ENCODE results near the gene TTF2. TPM values are rescaled to one million over a fixed set of nuclear protein-coding genes. Genes with fewer than 3 reads are reported as not detected.

TTF2 gene
- total RNA-seq, 1 donor from 2014 or later: 3.7 TPM

DNA sequence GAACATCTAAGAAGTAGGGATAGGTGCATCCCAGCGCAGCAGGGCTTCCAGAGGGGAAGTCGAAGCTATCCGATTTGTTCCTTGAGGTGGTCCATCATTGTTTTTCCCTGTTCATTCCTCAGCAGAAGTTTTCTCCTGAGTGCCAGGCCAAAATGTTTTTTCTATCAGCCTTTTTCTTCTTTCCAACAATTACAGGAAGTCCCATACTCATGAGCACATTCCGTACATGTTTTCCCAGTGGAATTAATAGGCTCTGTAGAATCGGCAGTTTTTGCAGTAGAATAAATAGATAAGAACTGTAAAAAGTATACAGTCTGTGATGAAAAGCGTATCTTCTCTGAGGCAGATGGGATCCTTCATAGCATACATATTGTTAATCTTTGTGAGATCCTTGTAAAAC is 33.8 kb upstream of the TTF2 start:
- Histone ChIP-seq H3K27me3 (ENCODE audit: control insufficient read depth in 3 of 3, insufficient read depth in 3 of 3, low read length in 3 of 3) (no peaks in the 10 kb centered on the region), H3K9me3 (ENCODE audit: control insufficient read depth in 3 of 3, low read length in 3 of 3) (no peaks in the 10 kb centered on the region), H3K9ac (ENCODE audit: low read depth in 1 of 3, low read length in 3 of 3) (no peak overlapping the region), H3K27ac (ENCODE audit: low read depth, low read length) (no peak overlapping the region), H3K4me1 (ENCODE audit: control insufficient read depth in 3 of 3, insufficient read depth in 3 of 3, low read length in 3 of 3) (peaks cover 0 to 6% (median 0%) of the 10 kb centered on the region in 3 donors), H3K36me3 (ENCODE audit: control insufficient read depth in 3 of 3, insufficient read depth in 3 of 3, low read length in 3 of 3) (no peaks in the 10 kb centered on the region), H3K4me3 (ENCODE audit: low read length in 3 of 3) (no peak overlapping the region)

DNA sequence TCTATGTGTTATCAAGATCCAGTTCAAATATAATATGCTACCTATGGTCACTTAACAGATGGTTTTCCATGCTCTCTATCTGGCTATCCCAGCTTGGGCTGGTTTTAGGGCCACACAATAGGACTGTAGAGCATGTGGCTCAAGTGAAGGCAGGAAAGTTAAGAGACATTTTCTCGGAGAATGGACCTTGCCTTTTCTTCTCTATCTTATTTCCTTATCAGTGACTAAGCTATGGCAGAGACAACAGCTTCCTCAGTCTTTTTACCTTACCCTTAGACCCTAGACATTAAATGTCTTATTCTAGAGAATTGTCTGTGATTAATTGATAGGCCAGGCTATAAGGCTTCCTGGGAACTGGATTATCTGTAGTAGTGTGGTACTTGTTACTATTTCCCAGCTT is 30.4 kb upstream of the TTF2 start:
- no peaks in the 10 kb centered on the region for H3K36me3 ChIP-seq (ENCODE audit: control insufficient read depth in 3 of 3, insufficient read depth in 3 of 3, low read length in 3 of 3)
- H3K9ac ChIP-seq (ENCODE audit: low read depth in 1 of 3, low read length in 3 of 3): no peak overlapping the region
- no peaks in the 10 kb centered on the region for H3K27me3 ChIP-seq (ENCODE audit: control insufficient read depth in 3 of 3, insufficient read depth in 3 of 3, low read length in 3 of 3)
- no peak overlapping the region for H3K4me3 ChIP-seq (ENCODE audit: low read length in 3 of 3)
- peaks cover 0 to 6% (median 0%) of the 10 kb centered on the region in 3 donors for H3K4me1 ChIP-seq (ENCODE audit: control insufficient read depth in 3 of 3, insufficient read depth in 3 of 3, low read length in 3 of 3)
- no peak overlapping the region for H3K27ac ChIP-seq (ENCODE audit: low read depth, low read length)
- H3K9me3 ChIP-seq (ENCODE audit: control insufficient read depth in 3 of 3, low read length in 3 of 3): no peaks in the 10 kb centered on the region

DNA sequence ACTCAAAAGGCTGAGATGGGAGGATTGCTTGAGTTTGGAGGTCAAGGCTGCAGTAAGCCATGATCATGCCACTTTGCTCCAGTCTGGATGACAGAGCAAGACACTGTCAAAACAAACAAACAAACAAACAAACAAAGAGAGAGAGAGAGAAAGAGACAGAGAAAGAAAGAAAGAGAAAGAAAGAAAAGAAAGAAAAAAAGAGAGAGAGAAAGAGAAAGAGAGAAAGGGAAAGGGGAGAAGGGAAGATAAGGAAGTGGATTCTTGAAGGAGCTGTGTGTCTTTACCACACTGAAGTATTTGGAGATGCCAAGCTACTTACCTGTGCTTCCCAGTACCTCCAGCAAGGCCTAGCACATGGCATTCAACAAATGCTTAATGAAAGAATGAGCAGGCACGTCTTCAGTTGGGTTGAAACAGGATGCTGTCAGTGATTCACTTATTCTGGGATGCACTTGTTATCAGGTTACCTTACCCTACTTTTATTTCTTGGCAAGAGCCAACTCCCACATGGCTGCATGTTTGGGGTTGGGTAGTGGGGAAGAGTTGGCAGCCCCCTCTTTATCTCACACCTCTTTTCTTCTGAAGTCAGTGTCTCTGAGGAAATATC is 29.8 kb upstream of the TTF2 start:
- Histone ChIP-seq H3K4me1 (ENCODE audit: control insufficient read depth in 3 of 3, insufficient read depth in 3 of 3, low read length in 3 of 3) (peaks cover 0 to 6% (median 0%) of the 10 kb centered on the region in 3 donors), H3K9ac (ENCODE audit: low read depth in 1 of 3, low read length in 3 of 3) (no peak overlapping the region), H3K4me3 (ENCODE audit: low read length in 3 of 3) (no peak overlapping the region), H3K9me3 (ENCODE audit: control insufficient read depth in 3 of 3, low read length in 3 of 3) (no peaks in the 10 kb centered on the region), H3K36me3 (ENCODE audit: control insufficient read depth in 3 of 3, insufficient read depth in 3 of 3, low read length in 3 of 3) (no peaks in the 10 kb centered on the region), H3K27ac (ENCODE audit: low read depth, low read length) (no peak overlapping the region), H3K27me3 (ENCODE audit: control insufficient read depth in 3 of 3, insufficient read depth in 3 of 3, low read length in 3 of 3) (no peaks in the 10 kb centered on the region)

DNA sequence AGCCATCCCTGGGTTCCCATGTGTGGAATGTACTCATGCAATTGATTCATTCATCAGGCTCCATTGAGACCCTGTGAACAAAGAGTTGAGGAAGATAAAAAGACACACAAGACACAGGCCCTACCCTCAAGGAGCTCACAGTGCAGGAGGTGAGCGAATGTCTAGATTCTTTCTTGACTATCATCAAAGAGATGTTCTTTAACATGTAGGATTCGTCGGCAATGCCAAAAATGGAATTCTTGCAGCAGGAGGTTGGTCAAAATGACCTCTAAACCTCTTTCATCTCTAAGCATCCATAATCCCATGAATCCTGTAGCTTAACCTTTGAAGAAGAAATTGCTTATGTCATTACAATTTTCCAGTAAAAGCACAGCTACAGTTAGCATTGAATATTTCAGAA is 27.9 kb upstream of the TTF2 start:
- H3K4me3 ChIP-seq (ENCODE audit: low read length in 3 of 3): no peak overlapping the region
- no peaks in the 10 kb centered on the region for H3K27me3 ChIP-seq (ENCODE audit: control insufficient read depth in 3 of 3, insufficient read depth in 3 of 3, low read length in 3 of 3)
- H3K36me3 ChIP-seq (ENCODE audit: control insufficient read depth in 3 of 3, insufficient read depth in 3 of 3, low read length in 3 of 3): no peaks in the 10 kb centered on the region
- H3K9me3 ChIP-seq (ENCODE audit: control insufficient read depth in 3 of 3, low read length in 3 of 3): no peaks in the 10 kb centered on the region
- H3K27ac ChIP-seq (ENCODE audit: low read depth, low read length): no peak overlapping the region
- H3K9ac ChIP-seq (ENCODE audit: low read depth in 1 of 3, low read length in 3 of 3): no peak overlapping the region
- no peaks in the 10 kb centered on the region for H3K4me1 ChIP-seq (ENCODE audit: control insufficient read depth in 3 of 3, insufficient read depth in 3 of 3, low read length in 3 of 3)

DNA sequence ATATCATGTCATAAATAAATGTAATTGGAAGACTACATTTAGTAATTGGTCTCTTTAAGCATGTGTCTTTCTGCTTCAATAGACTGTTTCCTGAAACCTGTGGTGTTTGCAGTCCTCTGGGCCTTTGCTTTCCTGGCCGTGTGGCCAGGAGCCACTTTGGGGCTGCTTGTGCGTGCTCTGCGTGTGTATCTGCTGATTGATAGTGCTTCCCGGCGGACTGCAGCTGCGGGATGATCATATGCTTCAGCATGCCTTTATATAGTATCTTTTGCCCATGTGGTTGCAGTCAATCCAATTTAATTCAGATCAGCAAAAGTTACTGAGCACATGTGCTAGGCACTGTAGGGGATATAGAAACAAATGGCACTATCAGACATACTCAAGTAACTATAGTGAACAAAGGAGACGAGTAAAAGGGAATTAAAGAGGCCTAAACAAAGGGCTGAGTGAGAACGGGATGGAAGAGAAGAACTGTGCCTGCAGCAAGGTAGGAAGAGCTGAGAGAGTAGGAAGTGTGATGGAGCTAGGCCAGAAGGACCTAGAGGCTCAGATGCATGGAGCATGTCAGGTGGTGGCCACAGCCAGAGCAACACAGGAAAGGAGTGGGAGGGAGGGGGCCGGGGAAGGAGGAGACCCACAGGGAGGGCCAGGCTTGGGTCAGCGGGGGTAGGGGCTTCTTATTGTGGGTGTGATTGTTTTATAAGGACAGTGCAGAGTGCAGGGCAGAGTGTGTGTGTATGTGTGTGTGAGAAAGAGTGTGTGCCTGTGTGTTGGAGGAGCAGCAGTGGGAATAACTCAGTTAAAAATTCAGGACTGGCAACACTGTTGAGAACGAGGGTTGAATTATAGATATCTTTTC is 27.2 kb upstream of the TTF2 start:
- Histone ChIP-seq H3K27me3 (ENCODE audit: control insufficient read depth in 3 of 3, insufficient read depth in 3 of 3, low read length in 3 of 3) (no peaks in the 10 kb centered on the region), H3K9ac (ENCODE audit: low read depth in 1 of 3, low read length in 3 of 3) (no peak overlapping the region), H3K27ac (ENCODE audit: low read depth, low read length) (no peak overlapping the region), H3K9me3 (ENCODE audit: control insufficient read depth in 3 of 3, low read length in 3 of 3) (no peaks in the 10 kb centered on the region), H3K36me3 (ENCODE audit: control insufficient read depth in 3 of 3, insufficient read depth in 3 of 3, low read length in 3 of 3) (no peaks in the 10 kb centered on the region), H3K4me1 (ENCODE audit: control insufficient read depth in 3 of 3, insufficient read depth in 3 of 3, low read length in 3 of 3) (no peaks in the 10 kb centered on the region), H3K4me3 (ENCODE audit: low read length in 3 of 3) (no peak overlapping the region)

DNA sequence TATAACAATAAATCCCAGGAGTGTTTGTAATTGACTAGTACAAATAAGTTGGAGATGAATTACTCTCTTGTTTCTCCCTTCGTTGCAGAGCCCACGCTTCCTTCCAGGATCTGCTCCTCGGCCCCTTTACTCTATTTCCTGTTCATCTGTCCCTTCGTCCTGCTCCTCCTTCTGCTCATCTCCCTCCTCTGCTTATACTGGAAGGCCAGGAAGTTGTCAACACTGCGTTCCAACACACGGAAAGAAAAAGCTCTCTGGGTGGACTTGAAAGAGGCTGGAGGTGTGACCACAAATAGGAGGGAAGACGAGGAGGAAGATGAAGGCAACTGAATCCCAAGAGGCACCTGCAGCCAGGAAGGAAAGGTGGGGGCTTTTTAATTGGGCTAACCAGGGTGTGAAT is 26.4 kb upstream of the TTF2 start:
- H3K4me1 ChIP-seq (ENCODE audit: control insufficient read depth in 3 of 3, insufficient read depth in 3 of 3, low read length in 3 of 3): no peaks in the 10 kb centered on the region
- no peak overlapping the region for H3K4me3 ChIP-seq (ENCODE audit: low read length in 3 of 3)
- H3K36me3 ChIP-seq (ENCODE audit: control insufficient read depth in 3 of 3, insufficient read depth in 3 of 3, low read length in 3 of 3): no peaks in the 10 kb centered on the region
- no peaks in the 10 kb centered on the region for H3K27me3 ChIP-seq (ENCODE audit: control insufficient read depth in 3 of 3, insufficient read depth in 3 of 3, low read length in 3 of 3)
- no peaks in the 10 kb centered on the region for H3K9me3 ChIP-seq (ENCODE audit: control insufficient read depth in 3 of 3, low read length in 3 of 3)
- no peak overlapping the region for H3K9ac ChIP-seq (ENCODE audit: low read depth in 1 of 3, low read length in 3 of 3)
- no peak overlapping the region for H3K27ac ChIP-seq (ENCODE audit: low read depth, low read length)

DNA sequence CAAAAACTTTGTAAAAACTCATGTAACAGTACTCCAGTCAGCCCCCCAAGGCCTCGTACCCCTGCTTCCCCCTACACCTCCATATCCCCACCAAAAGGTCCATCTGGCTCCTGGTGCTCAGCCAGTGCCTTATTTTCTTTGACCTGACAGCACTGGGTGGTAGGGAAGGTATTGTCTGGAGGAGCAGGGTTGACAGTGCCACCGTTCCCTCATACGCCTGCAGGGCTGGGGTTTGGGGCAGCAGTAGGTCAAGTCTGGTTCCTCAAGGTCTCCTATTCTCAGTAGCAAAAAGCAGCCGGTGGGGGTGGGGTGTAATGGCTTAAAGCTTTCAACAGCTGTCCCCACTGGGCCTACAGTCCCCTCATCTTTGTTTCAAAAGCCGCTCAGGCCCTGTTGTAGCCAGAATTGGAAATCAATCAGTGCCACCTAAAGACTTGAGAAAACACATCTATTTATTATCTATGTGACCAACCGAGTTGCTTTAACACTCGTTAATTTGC is 25.3 kb upstream of the TTF2 start:
- Histone ChIP-seq H3K9ac (ENCODE audit: low read depth in 1 of 3, low read length in 3 of 3) (no peak overlapping the region), H3K27me3 (ENCODE audit: control insufficient read depth in 3 of 3, insufficient read depth in 3 of 3, low read length in 3 of 3) (no peaks in the 10 kb centered on the region), H3K36me3 (ENCODE audit: control insufficient read depth in 3 of 3, insufficient read depth in 3 of 3, low read length in 3 of 3) (no peaks in the 10 kb centered on the region), H3K4me3 (ENCODE audit: low read length in 3 of 3) (no peak overlapping the region), H3K4me1 (ENCODE audit: control insufficient read depth in 3 of 3, insufficient read depth in 3 of 3, low read length in 3 of 3) (no peaks in the 10 kb centered on the region), H3K27ac (ENCODE audit: low read depth, low read length) (no peak overlapping the region), H3K9me3 (ENCODE audit: control insufficient read depth in 3 of 3, low read length in 3 of 3) (no peaks in the 10 kb centered on the region)

DNA sequence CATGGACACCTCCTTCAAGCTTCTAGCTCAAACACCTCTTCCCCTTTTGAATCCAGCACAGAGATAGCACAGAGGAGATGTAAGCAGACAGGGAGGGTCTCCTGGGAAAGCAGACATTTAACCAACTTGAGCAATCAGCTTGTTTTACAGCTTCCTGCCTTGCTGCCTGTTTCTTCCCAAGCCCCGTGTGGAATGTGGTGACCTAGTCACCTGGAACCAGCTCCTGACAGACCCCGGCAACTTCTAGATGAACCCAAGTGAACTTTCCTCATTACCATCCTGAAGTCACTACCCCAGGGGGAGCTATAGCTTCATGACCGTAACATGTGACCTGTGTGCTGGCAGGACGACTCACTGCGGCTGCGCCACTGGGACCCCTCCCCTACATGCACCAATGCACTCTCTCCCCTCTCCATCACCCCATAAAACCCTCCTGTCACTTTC is 24.1 kb upstream of the TTF2 start:
- no peak overlapping the region for H3K4me3 ChIP-seq (ENCODE audit: low read length in 3 of 3)
- H3K27me3 ChIP-seq (ENCODE audit: control insufficient read depth in 3 of 3, insufficient read depth in 3 of 3, low read length in 3 of 3): no peaks in the 10 kb centered on the region
- H3K4me1 ChIP-seq (ENCODE audit: control insufficient read depth in 3 of 3, insufficient read depth in 3 of 3, low read length in 3 of 3): no peaks in the 10 kb centered on the region
- no peak overlapping the region for H3K9ac ChIP-seq (ENCODE audit: low read depth in 1 of 3, low read length in 3 of 3)
- no peak overlapping the region for H3K27ac ChIP-seq (ENCODE audit: low read depth, low read length)
- H3K36me3 ChIP-seq (ENCODE audit: control insufficient read depth in 3 of 3, insufficient read depth in 3 of 3, low read length in 3 of 3): no peaks in the 10 kb centered on the region
- no peaks in the 10 kb centered on the region for H3K9me3 ChIP-seq (ENCODE audit: control insufficient read depth in 3 of 3, low read length in 3 of 3)

DNA sequence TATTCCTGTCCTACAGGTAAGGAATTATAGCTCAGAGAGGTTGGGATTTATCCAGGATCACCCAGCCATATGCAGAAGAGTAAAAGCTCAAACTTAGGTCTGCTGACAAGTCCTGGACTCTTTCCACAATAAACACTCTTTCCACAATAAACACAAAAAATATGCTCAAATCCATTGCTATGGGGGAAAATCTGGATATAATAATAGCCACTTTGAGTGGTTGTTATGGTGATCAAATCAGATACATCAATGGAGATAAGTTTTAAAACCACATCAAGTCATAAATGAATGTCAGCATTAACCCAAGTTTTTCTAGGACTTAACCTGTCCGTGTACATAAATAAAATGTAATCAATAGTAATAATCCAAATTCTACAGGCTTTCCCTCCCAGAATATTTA is 22.3 kb upstream of the TTF2 start:
- no peak overlapping the region for H3K4me3 ChIP-seq (ENCODE audit: low read length in 3 of 3)
- H3K36me3 ChIP-seq (ENCODE audit: control insufficient read depth in 3 of 3, insufficient read depth in 3 of 3, low read length in 3 of 3): no peaks in the 10 kb centered on the region
- no peak overlapping the region for H3K9ac ChIP-seq (ENCODE audit: low read depth in 1 of 3, low read length in 3 of 3)
- no peak overlapping the region for H3K27ac ChIP-seq (ENCODE audit: low read depth, low read length)
- no peaks in the 10 kb centered on the region for H3K9me3 ChIP-seq (ENCODE audit: control insufficient read depth in 3 of 3, low read length in 3 of 3)
- no peaks in the 10 kb centered on the region for H3K27me3 ChIP-seq (ENCODE audit: control insufficient read depth in 3 of 3, insufficient read depth in 3 of 3, low read length in 3 of 3)
- no peaks in the 10 kb centered on the region for H3K4me1 ChIP-seq (ENCODE audit: control insufficient read depth in 3 of 3, insufficient read depth in 3 of 3, low read length in 3 of 3)

DNA sequence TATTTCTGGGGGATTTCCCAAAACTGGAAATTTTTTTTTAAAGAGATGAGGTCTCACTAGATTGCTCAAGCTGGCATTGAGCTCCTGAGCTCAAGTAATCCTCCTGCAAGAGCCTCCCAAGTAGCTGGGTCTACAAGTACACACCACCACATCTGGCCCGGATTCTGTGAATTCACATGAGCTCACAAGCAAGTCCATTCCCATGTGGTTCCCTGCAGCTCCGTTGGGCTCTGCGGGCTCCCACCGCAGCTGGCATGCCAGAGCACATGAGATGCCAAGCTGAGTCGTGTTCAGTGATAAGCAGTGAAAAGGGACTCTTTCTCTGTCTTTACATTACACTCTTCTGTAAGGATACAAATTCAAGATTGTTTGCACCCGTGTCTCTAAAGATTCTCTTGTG is 21.9 kb upstream of the TTF2 start:
- no peak overlapping the region for H3K27ac ChIP-seq (ENCODE audit: low read depth, low read length)
- H3K4me1 ChIP-seq (ENCODE audit: control insufficient read depth in 3 of 3, insufficient read depth in 3 of 3, low read length in 3 of 3): no peaks in the 10 kb centered on the region
- no peak overlapping the region for H3K4me3 ChIP-seq (ENCODE audit: low read length in 3 of 3)
- H3K9ac ChIP-seq (ENCODE audit: low read depth in 1 of 3, low read length in 3 of 3): no peak overlapping the region
- no peaks in the 10 kb centered on the region for H3K36me3 ChIP-seq (ENCODE audit: control insufficient read depth in 3 of 3, insufficient read depth in 3 of 3, low read length in 3 of 3)
- H3K27me3 ChIP-seq (ENCODE audit: control insufficient read depth in 3 of 3, insufficient read depth in 3 of 3, low read length in 3 of 3): no peaks in the 10 kb centered on the region
- no peaks in the 10 kb centered on the region for H3K9me3 ChIP-seq (ENCODE audit: control insufficient read depth in 3 of 3, low read length in 3 of 3)

Measured in skeletal muscle tissue (tissue), 4 donors.